Sigmoid colon (tissue), 4 donors: Measurements from ENCODE around the gene LPO.

Experiments used
- EP300 ChIP-seq, 4 donors: sonication (generic); formaldehyde crosslinking; IDR thresholded peaks; one replicate each; pipeline ENCODE4 v1.6.1; 2017; ENCODE audit warnings: antibody characterized with exemption in 4 of 4
- POLR2A ChIP-seq, 2 donors: fragments of 450-650 bp; IDR thresholded peaks; one replicate each; pipeline ENCODE4 v1.6.1; 2016; ENCODE audit warnings: antibody characterized with exemption in 2 of 2, mild to moderate bottlenecking in 2 of 2, moderate library complexity in 2 of 2
- POLR2AphosphoS5 ChIP-seq, 4 donors: sonication (generic); formaldehyde crosslinking; IDR thresholded peaks; one replicate each; pipeline ENCODE4 v1.6.1; 2017; ENCODE audit warnings: antibody characterized with exemption in 4 of 4
- TF ChIP-seq, protein P1 (sequence below), 4 experiments: fragments of 450-650 bp in 3 of 4; fragments of 200-600 bp in 1 of 4; IDR thresholded peaks; one replicate each; pipeline ENCODE4 v1.5.1; 2016 to 2019; ENCODE audit warnings: antibody characterized with exemption in 4 of 4, mild to moderate bottlenecking in 3 of 4, moderate library complexity in 2 of 4

DNA sequence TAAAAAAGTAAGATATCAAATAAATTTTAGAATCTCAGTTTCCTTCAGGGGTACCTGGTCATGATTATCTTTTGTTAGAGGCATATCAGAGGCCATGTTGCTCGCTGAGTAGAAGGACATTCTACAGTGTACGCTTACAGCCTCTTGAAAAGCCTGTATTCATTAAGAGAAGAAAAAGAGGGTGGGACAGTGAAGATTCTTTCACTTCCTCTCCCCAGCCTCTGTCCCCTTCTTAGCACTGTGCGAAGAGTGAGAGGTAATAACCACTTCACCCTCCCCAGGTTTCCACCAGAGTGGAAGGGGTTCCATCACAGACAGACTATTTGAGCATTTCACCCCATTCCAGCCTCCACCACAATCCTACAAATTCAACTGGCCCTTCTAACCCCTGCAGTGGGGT, 4.8 kb upstream of the LPO start:
- TF ChIP-seq, protein P1, sequence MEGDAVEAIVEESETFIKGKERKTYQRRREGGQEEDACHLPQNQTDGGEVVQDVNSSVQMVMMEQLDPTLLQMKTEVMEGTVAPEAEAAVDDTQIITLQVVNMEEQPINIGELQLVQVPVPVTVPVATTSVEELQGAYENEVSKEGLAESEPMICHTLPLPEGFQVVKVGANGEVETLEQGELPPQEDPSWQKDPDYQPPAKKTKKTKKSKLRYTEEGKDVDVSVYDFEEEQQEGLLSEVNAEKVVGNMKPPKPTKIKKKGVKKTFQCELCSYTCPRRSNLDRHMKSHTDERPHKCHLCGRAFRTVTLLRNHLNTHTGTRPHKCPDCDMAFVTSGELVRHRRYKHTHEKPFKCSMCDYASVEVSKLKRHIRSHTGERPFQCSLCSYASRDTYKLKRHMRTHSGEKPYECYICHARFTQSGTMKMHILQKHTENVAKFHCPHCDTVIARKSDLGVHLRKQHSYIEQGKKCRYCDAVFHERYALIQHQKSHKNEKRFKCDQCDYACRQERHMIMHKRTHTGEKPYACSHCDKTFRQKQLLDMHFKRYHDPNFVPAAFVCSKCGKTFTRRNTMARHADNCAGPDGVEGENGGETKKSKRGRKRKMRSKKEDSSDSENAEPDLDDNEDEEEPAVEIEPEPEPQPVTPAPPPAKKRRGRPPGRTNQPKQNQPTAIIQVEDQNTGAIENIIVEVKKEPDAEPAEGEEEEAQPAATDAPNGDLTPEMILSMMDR (IDR thresholded peaks at IDR 0.05): no peak
- TF ChIP-seq EP300 (IDR thresholded peaks at IDR 0.05) (no peak), POLR2A (IDR thresholded peaks at IDR 0.05) (no peak), POLR2AphosphoS5 (IDR thresholded peaks at IDR 0.05) (no peak)
